Measurements from ENCODE around the gene TIMP2. TPM values are rescaled to one million over a fixed set of nuclear protein-coding genes. Genes with fewer than 3 reads are reported as not detected.
A peak's percentile ranks its signal among the peaks of the same experiment; 100 is the strongest.

The TIMP2 gene
- total and polyA plus RNA-seq, 2 of the 13 experiments (the other 11 are each of a cell fraction or from before 2014, with no cell fraction given), result 3.8 to 8.5 TPM

DNA sequence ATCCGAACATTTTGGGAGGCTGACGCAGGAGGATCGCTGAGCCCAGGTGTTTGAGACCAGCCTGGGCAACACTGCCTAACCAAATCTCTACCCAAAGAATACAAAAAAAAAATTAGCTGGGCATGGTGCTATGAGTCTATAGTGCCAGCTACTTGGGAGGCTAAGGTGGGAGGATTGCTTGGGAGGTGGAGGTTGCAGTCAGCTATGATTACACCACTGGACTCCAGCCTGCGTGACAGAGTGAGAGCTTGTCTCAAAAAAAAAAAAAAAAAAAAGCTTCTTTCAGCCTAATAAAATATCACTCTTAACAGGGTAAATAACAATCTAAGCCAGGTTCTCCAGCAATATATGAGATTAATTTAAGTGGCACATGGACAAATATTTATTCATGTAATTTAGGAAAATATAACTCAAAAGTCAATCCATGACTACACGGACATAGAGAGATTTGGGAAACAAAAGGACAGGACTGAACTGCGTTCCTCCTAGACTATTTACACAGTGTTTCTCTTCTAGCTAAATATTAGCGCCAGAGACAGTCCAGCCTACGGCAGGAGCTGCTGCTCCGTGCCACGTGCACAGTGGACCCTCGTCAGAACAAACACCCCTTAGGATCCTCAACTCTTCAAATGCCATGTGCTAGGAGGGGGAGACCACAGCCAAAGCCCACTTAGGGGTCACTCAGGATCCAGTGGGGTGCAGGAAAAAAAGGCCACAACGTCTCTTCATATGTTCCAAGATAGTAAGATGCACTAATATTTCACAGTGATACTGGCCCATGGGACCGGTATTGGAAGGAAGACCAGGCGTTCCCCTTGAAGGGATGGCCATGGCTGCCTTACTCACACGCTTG lies 93.3 kb downstream of the TIMP2 start (continued):
- TF ChIP-seq, protein P1, sequence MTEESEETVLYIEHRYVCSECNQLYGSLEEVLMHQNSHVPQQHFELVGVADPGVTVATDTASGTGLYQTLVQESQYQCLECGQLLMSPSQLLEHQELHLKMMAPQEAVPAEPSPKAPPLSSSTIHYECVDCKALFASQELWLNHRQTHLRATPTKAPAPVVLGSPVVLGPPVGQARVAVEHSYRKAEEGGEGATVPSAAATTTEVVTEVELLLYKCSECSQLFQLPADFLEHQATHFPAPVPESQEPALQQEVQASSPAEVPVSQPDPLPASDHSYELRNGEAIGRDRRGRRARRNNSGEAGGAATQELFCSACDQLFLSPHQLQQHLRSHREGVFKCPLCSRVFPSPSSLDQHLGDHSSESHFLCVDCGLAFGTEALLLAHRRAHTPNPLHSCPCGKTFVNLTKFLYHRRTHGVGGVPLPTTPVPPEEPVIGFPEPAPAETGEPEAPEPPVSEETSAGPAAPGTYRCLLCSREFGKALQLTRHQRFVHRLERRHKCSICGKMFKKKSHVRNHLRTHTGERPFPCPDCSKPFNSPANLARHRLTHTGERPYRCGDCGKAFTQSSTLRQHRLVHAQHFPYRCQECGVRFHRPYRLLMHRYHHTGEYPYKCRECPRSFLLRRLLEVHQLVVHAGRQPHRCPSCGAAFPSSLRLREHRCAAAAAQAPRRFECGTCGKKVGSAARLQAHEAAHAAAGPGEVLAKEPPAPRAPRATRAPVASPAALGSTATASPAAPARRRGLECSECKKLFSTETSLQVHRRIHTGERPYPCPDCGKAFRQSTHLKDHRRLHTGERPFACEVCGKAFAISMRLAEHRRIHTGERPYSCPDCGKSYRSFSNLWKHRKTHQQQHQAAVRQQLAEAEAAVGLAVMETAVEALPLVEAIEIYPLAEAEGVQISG (CRISPR knock-in tag; IDR thresholded peaks at IDR 0.05), result peak; percentile 73
- TF ChIP-seq SAFB2 (CRISPR knock-in tag; IDR thresholded peaks at IDR 0.05; ENCODE audit: borderline replicate concordance, low read depth), result no peak
- peak; percentile 82 for TF ChIP-seq FOXA3 (CRISPR knock-in tag; IDR thresholded peaks at IDR 0.05)
- TF ChIP-seq, protein P2, sequence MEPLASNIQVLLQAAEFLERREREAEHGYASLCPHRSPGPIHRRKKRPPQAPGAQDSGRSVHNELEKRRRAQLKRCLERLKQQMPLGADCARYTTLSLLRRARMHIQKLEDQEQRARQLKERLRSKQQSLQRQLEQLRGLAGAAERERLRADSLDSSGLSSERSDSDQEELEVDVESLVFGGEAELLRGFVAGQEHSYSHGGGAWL (CRISPR knock-in tag; IDR thresholded peaks at IDR 0.05), result peak; percentile 28; the same call in 1 of the 2 replicates
- TF ChIP-seq, protein P3, sequence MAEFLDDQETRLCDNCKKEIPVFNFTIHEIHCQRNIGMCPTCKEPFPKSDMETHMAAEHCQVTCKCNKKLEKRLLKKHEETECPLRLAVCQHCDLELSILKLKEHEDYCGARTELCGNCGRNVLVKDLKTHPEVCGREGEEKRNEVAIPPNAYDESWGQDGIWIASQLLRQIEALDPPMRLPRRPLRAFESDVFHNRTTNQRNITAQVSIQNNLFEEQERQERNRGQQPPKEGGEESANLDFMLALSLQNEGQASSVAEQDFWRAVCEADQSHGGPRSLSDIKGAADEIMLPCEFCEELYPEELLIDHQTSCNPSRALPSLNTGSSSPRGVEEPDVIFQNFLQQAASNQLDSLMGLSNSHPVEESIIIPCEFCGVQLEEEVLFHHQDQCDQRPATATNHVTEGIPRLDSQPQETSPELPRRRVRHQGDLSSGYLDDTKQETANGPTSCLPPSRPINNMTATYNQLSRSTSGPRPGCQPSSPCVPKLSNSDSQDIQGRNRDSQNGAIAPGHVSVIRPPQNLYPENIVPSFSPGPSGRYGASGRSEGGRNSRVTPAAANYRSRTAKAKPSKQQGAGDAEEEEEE (CRISPR knock-in tag; IDR thresholded peaks at IDR 0.05; ENCODE audit: borderline replicate concordance), result no peak
- TF ChIP-seq HOXA3 (CRISPR knock-in tag; IDR thresholded peaks at IDR 0.05), result peak; percentile 88
- peak; percentile 42 for TF ChIP-seq ZFY (CRISPR knock-in tag; IDR thresholded peaks at IDR 0.05)
- TF ChIP-seq, protein P4, sequence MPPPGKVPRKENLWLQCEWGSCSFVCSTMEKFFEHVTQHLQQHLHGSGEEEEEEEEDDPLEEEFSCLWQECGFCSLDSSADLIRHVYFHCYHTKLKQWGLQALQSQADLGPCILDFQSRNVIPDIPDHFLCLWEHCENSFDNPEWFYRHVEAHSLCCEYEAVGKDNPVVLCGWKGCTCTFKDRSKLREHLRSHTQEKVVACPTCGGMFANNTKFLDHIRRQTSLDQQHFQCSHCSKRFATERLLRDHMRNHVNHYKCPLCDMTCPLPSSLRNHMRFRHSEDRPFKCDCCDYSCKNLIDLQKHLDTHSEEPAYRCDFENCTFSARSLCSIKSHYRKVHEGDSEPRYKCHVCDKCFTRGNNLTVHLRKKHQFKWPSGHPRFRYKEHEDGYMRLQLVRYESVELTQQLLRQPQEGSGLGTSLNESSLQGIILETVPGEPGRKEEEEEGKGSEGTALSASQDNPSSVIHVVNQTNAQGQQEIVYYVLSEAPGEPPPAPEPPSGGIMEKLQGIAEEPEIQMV (CRISPR knock-in tag; IDR thresholded peaks at IDR 0.05; ENCODE audit: low read depth), result peak; percentile 74; the same call in 1 of the 2 replicates
- TF ChIP-seq FOXC1 (CRISPR knock-in tag; IDR thresholded peaks at IDR 0.05; ENCODE audit: borderline replicate concordance), result peak; percentile 86
- peak; percentile 65 for TF ChIP-seq PHF21A (CRISPR knock-in tag; IDR thresholded peaks at IDR 0.05)
- 0 out of 2 replicates have a peak, but pooled peaks have one; percentile 19 for TF ChIP-seq GABPB1 (CRISPR knock-in tag; IDR thresholded peaks at IDR 0.05)
- TF ChIP-seq YEATS2 (CRISPR knock-in tag; IDR thresholded peaks at IDR 0.05; ENCODE audit: borderline replicate concordance), result 0 out of 2 replicates have a peak, but pooled peaks have one; percentile 19
- peak; percentile 74; the same call in 1 of the 2 replicates for TF ChIP-seq DMAP1 (CRISPR knock-in tag; IDR thresholded peaks at IDR 0.05)
- TF ChIP-seq, protein P5, sequence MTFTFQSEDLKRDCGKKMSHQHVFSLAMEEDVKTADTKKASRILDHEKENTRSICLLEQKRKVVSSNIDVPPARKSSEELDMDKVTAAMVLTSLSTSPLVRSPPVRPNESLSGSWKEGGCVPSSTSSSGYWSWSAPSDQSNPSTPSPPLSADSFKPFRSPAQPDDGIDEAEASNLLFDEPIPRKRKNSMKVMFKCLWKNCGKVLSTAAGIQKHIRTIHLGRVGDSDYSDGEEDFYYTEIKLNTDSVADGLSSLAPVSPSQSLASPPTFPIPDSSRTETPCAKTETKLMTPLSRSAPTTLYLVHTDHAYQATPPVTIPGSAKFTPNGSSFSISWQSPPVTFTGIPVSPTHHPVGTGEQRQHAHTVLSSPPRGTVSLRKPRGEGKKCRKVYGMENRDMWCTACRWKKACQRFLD (CRISPR knock-in tag; IDR thresholded peaks at IDR 0.05; ENCODE audit: borderline replicate concordance), result peak; percentile 42; the same call in 1 of the 2 replicates
- TF ChIP-seq, protein P6, sequence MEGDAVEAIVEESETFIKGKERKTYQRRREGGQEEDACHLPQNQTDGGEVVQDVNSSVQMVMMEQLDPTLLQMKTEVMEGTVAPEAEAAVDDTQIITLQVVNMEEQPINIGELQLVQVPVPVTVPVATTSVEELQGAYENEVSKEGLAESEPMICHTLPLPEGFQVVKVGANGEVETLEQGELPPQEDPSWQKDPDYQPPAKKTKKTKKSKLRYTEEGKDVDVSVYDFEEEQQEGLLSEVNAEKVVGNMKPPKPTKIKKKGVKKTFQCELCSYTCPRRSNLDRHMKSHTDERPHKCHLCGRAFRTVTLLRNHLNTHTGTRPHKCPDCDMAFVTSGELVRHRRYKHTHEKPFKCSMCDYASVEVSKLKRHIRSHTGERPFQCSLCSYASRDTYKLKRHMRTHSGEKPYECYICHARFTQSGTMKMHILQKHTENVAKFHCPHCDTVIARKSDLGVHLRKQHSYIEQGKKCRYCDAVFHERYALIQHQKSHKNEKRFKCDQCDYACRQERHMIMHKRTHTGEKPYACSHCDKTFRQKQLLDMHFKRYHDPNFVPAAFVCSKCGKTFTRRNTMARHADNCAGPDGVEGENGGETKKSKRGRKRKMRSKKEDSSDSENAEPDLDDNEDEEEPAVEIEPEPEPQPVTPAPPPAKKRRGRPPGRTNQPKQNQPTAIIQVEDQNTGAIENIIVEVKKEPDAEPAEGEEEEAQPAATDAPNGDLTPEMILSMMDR (CRISPR knock-in tag; IDR thresholded peaks at IDR 0.05), result 0 out of 2 replicates have a peak, but pooled peaks have one; percentile 18
- TF ChIP-seq, protein P7, sequence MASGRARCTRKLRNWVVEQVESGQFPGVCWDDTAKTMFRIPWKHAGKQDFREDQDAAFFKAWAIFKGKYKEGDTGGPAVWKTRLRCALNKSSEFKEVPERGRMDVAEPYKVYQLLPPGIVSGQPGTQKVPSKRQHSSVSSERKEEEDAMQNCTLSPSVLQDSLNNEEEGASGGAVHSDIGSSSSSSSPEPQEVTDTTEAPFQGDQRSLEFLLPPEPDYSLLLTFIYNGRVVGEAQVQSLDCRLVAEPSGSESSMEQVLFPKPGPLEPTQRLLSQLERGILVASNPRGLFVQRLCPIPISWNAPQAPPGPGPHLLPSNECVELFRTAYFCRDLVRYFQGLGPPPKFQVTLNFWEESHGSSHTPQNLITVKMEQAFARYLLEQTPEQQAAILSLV (CRISPR knock-in tag; IDR thresholded peaks at IDR 0.05; ENCODE audit: borderline replicate concordance), result peak; percentile 61; the same call in 1 of the 2 replicates
